KBM-7 (cell line): ENCODE data around the gene NDRG3.
"Not testable (repeated sequence)": the region's sequence is repeated elsewhere in the genome, so short reads cannot be mapped to it uniquely, and the experiment has no call there.

Source experiments
- DNase-seq: peaks from one replicate; pipeline ENCODE4 v3.0.0-alpha.2; 2015
- in situ Hi-C: fragments of 300-500 bp; cut with MboI; formaldehyde crosslinking; loops from 2 replicates; pipeline ENCODE4 v1.14.3; 2020; ENCODE audit warnings: low sequenced_read_pairs, low pct_unique_long_range_greater_than_20kb, mixed read lengths

NDRG3 gene

GRCh38 chr20:36654506-36654905, 91.4 kb downstream of the NDRG3 start:
- no peak for DNase-seq
- in situ Hi-C loops, result no loop called here

- in situ Hi-C loops, result no loop called here
- no peak for DNase-seq
Measured at GRCh38 chr20:36653456-36653855, 92.4 kb downstream of the NDRG3 start.

GRCh38 chr20:36647196-36648121, 98.4 kb downstream of the NDRG3 start:
- no peak for DNase-seq
- in situ Hi-C loops, result no loop called here

GRCh38 chr20:36646678-36647077, 99.2 kb downstream of the NDRG3 start:
- no peak for DNase-seq

GRCh38 chr20:36645998-36646397, 99.9 kb downstream of the NDRG3 start, which contains the start of gene SLA2:
TSS of gene SLA2 (minus strand) at chr20:36646196. CDS start at chr20:36641335, 4,861 bp downstream.
- in situ Hi-C loops, result no loop called here
- DNase-seq, result peak; percentile 87

More at GRCh38 chr20:36646678-36647077, 99.2 kb downstream of the NDRG3 start:
- in situ Hi-C loops, result no loop called here

GRCh38 chr20:36645353-36645752, 100.5 kb downstream of the NDRG3 start:
- no peak for DNase-seq
- in situ Hi-C loops, result no loop called here

- no peak for DNase-seq
- in situ Hi-C loops, result no loop called here
Measured at GRCh38 chr20:36644706-36645095, 101.2 kb downstream of the NDRG3 start.

GRCh38 chr20:36644032-36644705, 101.7 kb downstream of the NDRG3 start:
- DNase-seq, result no peak
- in situ Hi-C loops, result no loop called here

- DNase-seq, result no peak
- in situ Hi-C loops, result no loop called here
Measured at GRCh38 chr20:36642136-36642535, 103.8 kb downstream of the NDRG3 start.

- no peak for DNase-seq
- in situ Hi-C loops, result no loop called here
Measured at GRCh38 chr20:36641506-36641843, 104.4 kb downstream of the NDRG3 start.

- DNase-seq, in situ Hi-C loops: not testable (repeated sequence)
Measured at GRCh38 chr20:36638876-36639400, 107.0 kb downstream of the NDRG3 start.

GRCh38 chr20:36634342-36634741, 111.5 kb downstream of the NDRG3 start:
- in situ Hi-C loops, result no loop called here

GRCh38 chr20:36633285-36633772, 112.6 kb downstream of the NDRG3 start:
- no peak for DNase-seq
- in situ Hi-C loops, result no loop called here

More at GRCh38 chr20:36634342-36634741, 111.5 kb downstream of the NDRG3 start:
- DNase-seq, result no peak

GRCh38 chr20:36632487-36633284, 113.2 kb downstream of the NDRG3 start:
- in situ Hi-C loops, result no loop called here
- no peak for DNase-seq

- no peak for DNase-seq
- in situ Hi-C loops, result no loop called here
Measured at GRCh38 chr20:36632147-36632486, 113.8 kb downstream of the NDRG3 start.

- in situ Hi-C loops, result no loop called here
- no peak for DNase-seq
Measured at GRCh38 chr20:36631646-36632045, 114.2 kb downstream of the NDRG3 start.

- in situ Hi-C loops, result no loop called here
- DNase-seq, result peak; percentile 69
Measured at GRCh38 chr20:36629719-36630681, 115.9 kb downstream of the NDRG3 start.

GRCh38 chr20:36628076-36628475, 117.8 kb downstream of the NDRG3 start:
- DNase-seq, result no peak
- in situ Hi-C loops, result no loop called here
